GDM1 (cell line): ENCODE results near the gene HAUS8.
A peak's percentile ranks its signal among the peaks of the same experiment; 100 is the strongest.
"Not testable (repeated sequence)": the region's sequence is repeated elsewhere in the genome, so short reads cannot be mapped to it uniquely, and the experiment has no call there.

Experiments used
- DNase-seq: peaks from one replicate; lab custom pipeline; 2025; lab: John Stamatoyannopoulos, UW

Gene HAUS8

GRCh38 chr19:17035842-17036424 is 39.3 kb downstream of the HAUS8 start:
- DNase-seq = peak; percentile 56

DNA sequence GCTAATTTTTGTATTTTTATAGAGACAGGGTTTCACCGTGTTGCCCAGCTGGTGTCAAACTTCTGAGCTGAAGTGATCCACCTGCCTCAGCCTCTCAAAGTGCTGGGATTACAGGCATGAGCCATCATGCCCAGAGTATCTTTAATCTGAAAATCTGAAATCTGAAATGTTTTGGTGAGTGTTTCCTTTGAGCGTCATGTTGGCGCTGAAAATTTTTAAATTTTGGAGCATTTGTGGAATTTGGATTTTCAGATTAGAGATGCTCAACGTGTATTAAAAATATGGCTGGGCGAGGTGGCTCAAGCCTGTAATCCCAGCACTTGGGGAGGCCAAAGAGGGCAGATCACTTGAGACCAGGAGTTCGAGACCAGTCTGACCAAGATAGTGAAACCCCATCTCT is 43.5 kb downstream of the HAUS8 start:
- DNase-seq = no peak

DNA sequence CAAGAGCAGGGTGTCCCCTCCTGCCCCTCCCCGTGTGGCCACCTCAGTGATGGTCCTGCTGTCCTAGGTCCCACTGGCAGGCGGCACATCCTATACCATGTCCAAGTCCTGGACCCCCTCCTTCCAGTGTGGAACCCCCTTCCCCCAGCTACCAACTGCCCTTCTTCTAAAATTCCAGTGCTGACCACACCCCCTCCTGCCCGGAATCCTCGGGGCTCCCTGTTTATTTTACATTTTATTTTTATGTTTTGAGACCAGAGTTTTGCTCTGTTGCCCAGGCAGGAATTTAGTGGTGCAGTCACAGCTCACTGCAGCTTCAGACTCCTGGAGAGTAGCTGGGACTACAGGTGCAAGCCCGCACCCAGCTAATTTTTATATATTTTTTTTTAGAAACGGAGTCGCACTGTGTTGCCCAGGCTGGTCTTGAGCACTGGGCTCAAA is 47.7 kb downstream of the HAUS8 start:
- DNase-seq = no peak

- DNase-seq = no peak
These were observed 48.3 kb downstream of the HAUS8 start, which contains the start of gene CPAMD8 for GRCh38 chr19:17026706-17027534. CPAMD8 (minus strand) TSS chr19:17026810; CDS start chr19:17026642, 168 bp downstream.

DNA sequence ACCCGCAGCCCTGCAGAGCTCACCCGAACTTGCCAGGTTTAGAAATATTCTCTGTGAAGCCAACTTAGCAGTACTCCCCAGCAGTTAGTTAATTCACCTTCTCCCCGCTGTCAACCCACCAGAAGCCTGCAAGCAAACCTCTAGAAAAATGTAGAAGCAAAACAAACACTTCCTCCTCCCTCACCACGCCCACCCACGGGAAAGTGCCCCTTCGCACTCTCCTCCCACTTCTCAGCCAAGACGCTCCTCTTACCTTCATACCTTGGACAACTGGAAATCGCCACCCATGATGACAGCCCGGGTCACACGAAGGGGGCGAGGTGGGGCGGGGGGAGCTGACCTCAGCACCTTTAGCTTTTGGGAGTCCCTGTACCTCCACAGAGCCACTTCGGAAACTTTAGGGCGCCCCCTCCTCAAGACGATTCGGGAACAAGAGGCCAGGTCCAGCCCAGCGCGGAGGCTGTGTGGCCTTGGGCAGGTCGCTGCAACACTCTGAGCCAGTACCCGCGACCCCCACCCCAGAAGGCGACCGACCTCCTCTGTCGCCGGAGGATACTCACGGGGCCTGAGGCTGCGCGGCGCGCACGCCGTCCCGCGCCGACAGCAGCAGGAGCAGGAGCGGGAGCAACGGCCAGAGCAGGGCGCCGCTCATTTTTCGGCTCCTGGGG is 49.1 kb downstream of the HAUS8 start:
- no peak for DNase-seq

DNA sequence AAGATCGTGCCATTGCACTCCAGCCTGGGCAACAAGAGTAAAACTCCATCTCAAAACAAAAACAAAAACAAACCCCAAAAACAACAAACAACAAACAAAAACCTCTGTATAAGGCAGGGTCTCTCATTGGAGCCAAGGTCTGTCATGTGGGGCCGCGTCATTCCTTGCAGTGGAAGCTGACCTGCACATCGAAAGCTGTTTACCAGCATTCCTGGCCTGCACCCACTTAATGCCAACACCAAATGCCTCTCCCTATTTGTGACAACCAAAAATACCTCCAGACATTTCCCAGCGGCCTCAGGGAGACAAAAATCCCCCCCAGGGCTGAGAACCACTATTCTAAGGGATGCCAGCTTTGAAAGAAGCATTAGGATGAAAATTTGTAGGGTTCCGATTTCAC is 49.9 kb downstream of the HAUS8 start:
- DNase-seq = no peak

GRCh38 chr19:17024941-17025340 is 50.3 kb downstream of the HAUS8 start:
- not testable (repeated sequence) for DNase-seq

- DNase-seq = no peak
These were observed 51.4 kb downstream of the HAUS8 start for GRCh38 chr19:17023805-17024204.

DNA sequence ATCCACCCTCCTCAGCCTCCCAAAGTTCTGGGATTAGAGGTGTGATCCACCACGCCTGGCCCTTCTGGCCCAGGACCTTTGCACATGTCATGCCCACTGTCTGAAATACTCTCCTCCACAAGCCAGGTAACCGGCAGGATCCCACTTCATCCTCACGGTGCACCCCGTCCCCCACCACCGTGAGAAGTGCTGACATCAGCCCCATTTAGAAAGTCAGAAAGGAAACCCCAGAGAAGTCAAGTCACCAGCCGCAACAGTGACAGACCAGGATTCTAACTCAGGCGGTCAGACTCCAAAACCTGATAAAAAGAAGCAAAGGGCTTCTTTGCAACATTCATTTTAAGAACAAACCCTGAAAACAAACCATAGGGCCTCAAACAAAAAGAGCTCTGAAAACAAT is 52.5 kb downstream of the HAUS8 start:
- DNase-seq = no peak

- DNase-seq = no peak
These were observed 53.3 kb downstream of the HAUS8 start for GRCh38 chr19:17021793-17022590.

GRCh38 chr19:17021328-17021727 is 53.9 kb downstream of the HAUS8 start:
- no peak for DNase-seq

- no peak for DNase-seq
These were observed 54.4 kb downstream of the HAUS8 start for GRCh38 chr19:17020823-17021222.

GRCh38 chr19:17020385-17020784 is 54.9 kb downstream of the HAUS8 start:
- no peak for DNase-seq

DNA sequence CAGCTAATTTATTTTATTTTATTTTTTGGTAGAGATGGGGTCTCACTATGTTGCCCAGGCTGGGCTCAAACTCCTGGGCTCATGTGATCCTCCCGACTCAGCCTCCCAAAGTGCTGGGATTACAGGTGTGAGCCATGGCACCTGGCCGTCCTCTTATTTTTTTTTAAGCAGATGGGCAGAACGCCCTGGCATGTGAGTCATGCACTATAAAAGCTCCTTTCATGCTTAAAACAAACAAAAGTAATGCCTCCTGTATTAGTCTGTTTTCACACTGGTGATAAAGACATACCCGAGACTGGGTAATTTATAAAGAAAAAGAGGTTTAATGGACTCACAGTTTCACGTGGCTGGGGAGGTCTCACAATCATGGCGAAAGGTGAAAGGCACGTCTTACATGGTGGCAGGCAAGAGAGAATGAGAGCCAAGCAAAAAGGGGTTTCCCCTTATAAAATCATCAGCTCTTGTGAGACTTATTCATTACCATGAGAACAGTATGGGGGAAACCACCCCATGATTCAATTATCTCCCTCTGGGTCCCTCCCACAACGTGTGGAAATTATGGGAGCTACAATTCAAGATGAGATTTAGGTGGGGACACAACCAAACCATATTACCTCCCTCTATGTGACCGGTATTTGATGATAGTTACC is 60.9 kb downstream of the HAUS8 start:
- DNase-seq = not testable (repeated sequence)

DNA sequence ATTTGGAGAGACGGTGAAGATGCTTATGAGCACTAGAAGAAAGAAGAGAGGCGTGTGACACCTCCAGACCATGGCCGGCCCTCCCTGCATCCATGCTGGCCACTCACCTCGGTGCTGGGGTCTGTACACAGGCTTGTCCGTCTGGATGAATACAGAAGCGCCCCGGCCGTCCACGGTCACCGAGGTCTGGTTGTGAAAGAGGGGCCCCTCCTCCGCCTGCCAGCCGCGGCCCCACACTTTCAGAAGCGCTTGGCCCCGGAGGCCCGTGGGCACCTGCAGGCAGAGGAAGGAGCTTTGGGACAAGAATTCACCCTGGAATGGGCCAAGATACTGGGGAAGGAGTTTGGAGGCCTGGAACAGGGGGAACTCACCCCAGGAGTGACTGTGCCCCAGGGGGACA is 63.8 kb downstream of the HAUS8 start:
- no peak for DNase-seq

DNA sequence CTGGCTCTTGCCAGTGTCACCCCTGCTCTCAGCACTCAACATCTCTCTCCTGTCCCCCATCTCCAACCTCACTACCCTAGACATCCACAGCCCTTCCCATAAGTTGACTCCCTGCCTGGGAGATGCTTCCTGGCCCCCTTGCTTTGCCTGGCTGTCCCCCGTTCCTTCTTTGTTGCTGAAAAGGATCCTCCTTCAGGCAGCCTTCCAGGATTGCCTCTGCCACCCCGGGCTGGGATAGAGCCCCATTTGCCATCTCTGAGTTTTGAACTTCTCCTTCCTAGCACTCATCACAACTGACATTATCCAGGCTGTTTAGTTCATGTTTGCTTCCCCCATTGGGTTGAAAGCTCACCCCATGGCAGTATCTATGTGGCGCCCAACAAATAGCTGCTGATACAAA is 68.7 kb downstream of the HAUS8 start:
- DNase-seq = no peak

DNA sequence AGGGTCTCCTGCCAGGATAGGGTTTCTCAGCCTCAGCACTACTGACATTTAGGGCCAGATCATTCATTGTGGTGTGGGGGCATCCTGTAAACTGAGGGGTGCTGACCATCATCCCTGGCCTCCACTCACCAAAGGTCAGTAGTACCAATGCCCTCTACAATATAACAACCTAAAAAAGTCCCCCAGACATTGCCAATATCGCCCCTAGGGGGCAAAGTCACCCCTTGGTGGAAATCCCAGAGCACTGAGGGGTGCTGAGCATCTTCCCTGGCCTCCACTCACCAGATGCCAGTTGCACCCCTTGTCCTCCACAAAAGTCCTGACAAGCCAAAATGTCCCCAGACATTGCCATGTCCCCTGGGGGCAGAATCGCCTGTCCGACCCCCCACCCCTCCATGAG is 70.3 kb downstream of the HAUS8 start:
- no peak for DNase-seq

DNA sequence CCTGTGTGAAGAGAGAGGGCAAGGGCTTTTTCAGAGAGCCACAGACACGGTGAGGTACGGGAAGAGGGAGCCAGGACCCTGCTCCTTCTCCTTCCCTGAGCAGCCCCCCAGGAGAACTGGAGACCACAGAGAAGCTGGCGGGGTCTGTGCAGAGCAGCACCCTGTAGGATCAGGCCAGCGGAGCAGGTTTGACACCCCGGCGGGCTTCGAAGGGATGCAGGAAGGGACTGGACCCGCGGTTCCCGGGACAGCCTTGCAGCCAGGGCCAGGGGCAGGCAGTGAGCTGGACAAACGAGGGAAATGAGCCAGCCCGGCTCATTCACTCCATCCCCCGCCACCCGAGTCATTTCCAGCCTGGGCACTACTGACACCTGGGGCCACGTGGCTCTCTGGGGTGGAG is 70.9 kb downstream of the HAUS8 start:
- DNase-seq = no peak

- no peak for DNase-seq
These were observed 72.8 kb downstream of the HAUS8 start for GRCh38 chr19:17002455-17002854.

DNA sequence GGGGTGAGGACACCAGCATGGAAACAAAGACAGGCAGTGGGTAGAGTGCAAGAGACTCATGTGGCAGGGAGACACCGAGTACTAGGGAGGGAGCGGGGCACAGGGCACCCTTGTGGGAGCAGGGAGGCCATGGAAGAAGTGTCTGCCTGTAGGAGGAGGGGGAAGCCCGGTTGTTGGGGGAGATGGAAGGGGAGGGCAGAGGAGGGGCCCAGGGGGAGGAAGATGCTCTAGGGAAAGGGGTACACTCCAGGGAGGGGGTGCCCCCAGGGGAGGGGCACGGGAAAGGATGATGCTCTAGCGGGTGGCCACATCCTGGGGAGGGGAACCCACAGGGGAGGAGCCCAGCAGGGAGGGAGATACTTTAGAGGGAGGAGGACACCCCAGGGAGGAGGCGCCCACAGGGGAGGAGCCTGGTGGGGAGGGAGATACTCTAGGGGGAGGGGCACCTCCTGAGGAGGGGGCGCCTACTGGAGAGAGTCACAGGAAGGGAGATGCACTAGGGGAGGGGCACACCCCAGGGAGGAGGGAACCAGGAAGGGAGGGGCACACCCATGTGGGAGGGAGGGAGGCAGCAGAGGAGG is 73.6 kb downstream of the HAUS8 start:
- DNase-seq = no peak
